GM12873 (cell line): ENCODE data around the gene KRT77.

Experiments
- CTCF ChIP-seq: IDR thresholded peaks from 2 replicates; pipeline ENCODE4 v1.5.1; 2012; ENCODE audit warnings: low read depth, mild to moderate bottlenecking, moderate library complexity, low read length, control low read depth; ENCODE audit not compliant: insufficient read depth; ENCODE audit errors: missing control alignments

KRT77 gene

GRCh38 chr12:52645982-52646381 lies 57.3 kb downstream of the KRT77 start:
- no peak for TF ChIP-seq CTCF

- no peak for TF ChIP-seq CTCF
Measured at GRCh38 chr12:52645120-52645761, 58.1 kb downstream of the KRT77 start.

GRCh38 chr12:52644078-52644415 lies 59.3 kb downstream of the KRT77 start:
- no peak for TF ChIP-seq CTCF

GRCh38 chr12:52643233-52644077 lies 59.9 kb downstream of the KRT77 start:
- TF ChIP-seq CTCF = no peak

GRCh38 chr12:52641468-52641867 lies 61.9 kb downstream of the KRT77 start:
- no peak for TF ChIP-seq CTCF
